GM21825 (cell line): Measurements from ENCODE around the gene IFNA4.
"Not testable (repeated sequence)": the region's sequence is repeated elsewhere in the genome, so short reads cannot be mapped to it uniquely, and the experiment has no call there.

Experiments used
- ATAC-seq: cut with Tn5 transposase; IDR thresholded peaks from one replicate; pipeline ENCODE4 v1.9.1; 2021; ENCODE audit warnings: mild to moderate bottlenecking, moderate library complexity; ENCODE audit not compliant: unreplicated experiment

Gene IFNA4

DNA sequence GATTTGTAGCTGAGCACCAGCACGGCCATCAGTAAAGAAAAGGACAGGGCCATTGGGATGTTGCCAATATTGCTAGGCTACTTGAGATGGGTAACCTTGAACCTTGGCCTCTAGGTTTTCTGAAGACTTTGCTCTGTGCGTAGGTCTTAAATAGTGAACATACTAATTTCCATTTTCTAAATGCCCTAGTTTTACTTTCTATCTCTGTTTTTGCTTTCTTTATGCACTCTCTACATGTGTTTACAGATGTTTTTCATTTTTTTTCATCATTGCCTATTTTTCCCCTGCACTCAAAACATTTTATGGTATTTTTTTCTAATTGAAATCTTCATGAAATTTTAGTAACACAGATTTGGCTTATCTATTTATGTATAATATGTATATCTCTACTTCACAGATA, 20.8 kb downstream of the IFNA4 start, which contains the start of gene IFNA21:
Gene IFNA21, minus strand, starts transcription at position 101 of the 400 bp plus-strand sequence. Its CDS starts 48 bp downstream, at position 53.
- not testable (repeated sequence) for ATAC-seq

- ATAC-seq, result no peak
Observed at GRCh38 chr9:21165516-21165915, 21.9 kb downstream of the IFNA4 start.

GRCh38 chr9:21160178-21160577, 27.2 kb downstream of the IFNA4 start:
- ATAC-seq, result peak; percentile 94

DNA sequence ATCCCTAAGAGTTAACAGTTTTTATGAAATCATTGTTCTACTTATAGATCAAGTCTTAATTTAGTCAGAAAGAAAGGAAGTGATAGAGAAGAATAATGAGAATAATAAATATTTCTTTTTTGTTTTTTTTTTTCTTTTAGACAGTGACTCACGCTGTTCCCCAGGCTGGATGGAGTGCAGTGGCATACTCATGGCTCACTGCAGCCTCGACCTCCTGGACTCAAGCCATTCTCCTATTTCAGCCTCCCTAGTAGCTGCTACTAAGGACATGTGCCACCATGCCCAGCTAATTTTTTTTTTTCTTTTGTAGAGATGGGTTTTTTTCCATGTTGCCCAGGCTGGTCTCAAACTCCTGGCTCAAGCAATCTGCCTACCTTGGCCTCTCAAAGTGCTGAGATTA, 31.9 kb downstream of the IFNA4 start:
- no peak for ATAC-seq

DNA sequence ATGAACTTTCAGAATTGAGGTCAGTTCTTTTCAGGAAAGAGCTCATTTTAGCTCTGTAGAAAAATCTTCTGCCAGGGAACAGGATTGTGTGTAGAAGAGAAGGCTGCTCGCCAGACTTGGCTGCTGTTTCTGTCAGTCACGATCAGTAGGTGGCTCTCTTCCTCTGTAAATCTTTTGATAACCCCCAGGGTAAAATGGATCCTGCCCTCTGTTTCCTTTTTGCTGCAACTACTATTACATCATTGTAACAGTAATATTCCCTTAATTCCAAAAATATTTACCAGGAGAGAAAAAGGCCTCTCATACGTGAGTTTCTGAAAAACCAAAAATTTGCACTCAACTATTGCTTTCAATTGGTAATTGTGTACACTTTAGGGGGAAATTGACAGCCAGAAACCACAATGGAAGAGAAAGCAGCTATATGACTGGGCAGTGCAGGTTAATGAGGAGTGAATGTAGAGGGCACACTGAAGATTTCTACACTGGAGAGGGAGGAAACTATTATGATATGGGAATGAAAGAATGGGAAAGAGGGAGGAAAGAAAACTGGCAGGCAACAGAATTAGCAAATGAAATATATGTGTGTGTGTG, 33.3 kb downstream of the IFNA4 start:
- peak; percentile 88 for ATAC-seq

- peak; percentile 24 for ATAC-seq
Observed at GRCh38 chr9:21153336-21154017, 33.9 kb downstream of the IFNA4 start.

GRCh38 chr9:21144603-21145002, 42.8 kb downstream of the IFNA4 start:
- peak; percentile 61 for ATAC-seq

- ATAC-seq, result peak; percentile 67
Observed at GRCh38 chr9:21141427-21141882, 45.9 kb downstream of the IFNA4 start, which contains the start of gene IFNW1. Gene IFNW1 (minus strand): TSS chr9:21141832. CDS start chr9:21141570, 262 bp downstream.

GRCh38 chr9:21137020-21137419, 50.4 kb downstream of the IFNA4 start:
- ATAC-seq, result no peak
